Naive B cell (primary cell): ENCODE results near the gene IL17B. TPM values are rescaled to one million over a fixed set of nuclear protein-coding genes. Genes with fewer than 3 reads are reported as not detected.

ENCODE experiments used
- ATAC-seq, 2 donors: fragments of 150-1000 bp; cut with Tn5 transposase; 2 replicates each; pipeline ENCODE4 v1.10.0; 2021; ENCODE audit warnings: low read depth in 2 of 2, mild to moderate bottlenecking in 2 of 2, moderate library complexity in 2 of 2
- DNase-seq: peaks from one replicate; pipeline ENCODE4 v3.0.0; 2022
- H3K27ac Mint-ChIP-seq, 6 donors: one replicate each; pipeline ENCODE4 v1.8.0; 2020 to 2022; ENCODE audit warnings: mild to moderate bottlenecking in 6 of 6, mixed read lengths in 6 of 6, moderate library complexity in 5 of 6, inconsistent platforms in 2 of 6
- H3K27me3 Mint-ChIP-seq, 3 donors: one replicate each; pipeline ENCODE4 v1.8.0; 2021 to 2022; ENCODE audit warnings: mixed read lengths in 3 of 3, mild to moderate bottlenecking in 1 of 3
- H3K36me3 Mint-ChIP-seq, 2 donors: one replicate each; pipeline ENCODE4 v1.8.0; 2020 to 2022; ENCODE audit warnings: mixed read lengths in 2 of 2, inconsistent platforms in 1 of 2, mild to moderate bottlenecking in 1 of 2
- H3K4me1 Mint-ChIP-seq, 3 donors: one replicate each; pipeline ENCODE4 v1.8.0; 2020 to 2022; ENCODE audit warnings: mixed read lengths in 3 of 3, inconsistent platforms in 1 of 3, mild to moderate bottlenecking in 1 of 3, moderate library complexity in 1 of 3
- H3K4me3 Mint-ChIP-seq, 8 donors: one replicate each; pipeline ENCODE4 v1.8.0; 2020 to 2022; ENCODE audit warnings: mild to moderate bottlenecking in 8 of 8, mixed read lengths in 8 of 8, moderate library complexity in 8 of 8, inconsistent platforms in 2 of 8
- H3K9me3 Mint-ChIP-seq, 7 donors: one replicate each; pipeline ENCODE4 v1.8.0; 2020 to 2022; ENCODE audit warnings: mixed read lengths in 7 of 7, mild to moderate bottlenecking in 5 of 7, inconsistent platforms in 2 of 7, moderate library complexity in 1 of 7
- polyA plus RNA-seq, 6 donors: library from polyadenylated mRNA; unstranded; fragments of 300-500 nt; fragmentation: Illumina TruSeq; gene quantifications; one replicate each; pipeline ENCODE4 v1.2.3, GENCODE V29; 2021; ENCODE audit warnings: low read depth in 6 of 6

IL17B gene
- polyA plus RNA-seq, 6 donors from 2014 or later, result not detected

- no peaks in the 10 kb centered on the region for H3K36me3 Mint-ChIP-seq
- peaks cover 0 to 6% (median 0%) of the 10 kb centered on the region in 3 donors for H3K27me3 Mint-ChIP-seq
- H3K27ac Mint-ChIP-seq, result peak overlapping the region in 1 of 6 donors; percentile 91
- H3K9me3 Mint-ChIP-seq, result no peaks in the 10 kb centered on the region
- H3K4me3 Mint-ChIP-seq, result no peak overlapping the region
- peaks cover 0 to 6% (median 3%) of the 10 kb centered on the region in 3 donors for H3K4me1 Mint-ChIP-seq
- ATAC-seq (no peak), DNase-seq (no peak)
Observed at GRCh38 chr5:149374303-149374702, 4.8 kb downstream of the IL17B start.

- no peak overlapping the region for H3K27ac Mint-ChIP-seq
- no peak for ATAC-seq
- H3K9me3 Mint-ChIP-seq, result no peaks in the 10 kb centered on the region
- no peak overlapping the region for H3K4me3 Mint-ChIP-seq
- DNase-seq, result no peak
- H3K36me3 Mint-ChIP-seq, result no peaks in the 10 kb centered on the region
- H3K27me3 Mint-ChIP-seq, result no peaks in the 10 kb centered on the region
- peaks cover 3 to 13% (median 4%) of the 10 kb centered on the region in 3 donors for H3K4me1 Mint-ChIP-seq
Observed at GRCh38 chr5:149372932-149373331, 6.2 kb downstream of the IL17B start.

GRCh38 chr5:149372076-149372795 is 6.9 kb downstream of the IL17B start:
- ATAC-seq, result no peak
- no peak for DNase-seq
- Mint-ChIP-seq H3K4me3 (no peak overlapping the region), H3K4me1 (peaks cover 7 to 20% (median 10%) of the 10 kb centered on the region in 3 donors), H3K36me3 (no peaks in the 10 kb centered on the region), H3K27ac (no peak overlapping the region), H3K27me3 (no peaks in the 10 kb centered on the region), H3K9me3 (no peaks in the 10 kb centered on the region)

- Mint-ChIP-seq H3K27me3 (no peaks in the 10 kb centered on the region), H3K36me3 (no peaks in the 10 kb centered on the region), H3K9me3 (no peaks in the 10 kb centered on the region), H3K4me1 (peaks cover 8 to 21% (median 14%) of the 10 kb centered on the region in 3 donors), H3K4me3 (no peak overlapping the region), H3K27ac (peak overlapping the region in 2 of 6 donors; percentile 24 to 68)
- DNase-seq (peak; percentile 47), ATAC-seq (peak; percentile 72 to 84)
Observed at GRCh38 chr5:149371296-149371962, 7.7 kb downstream of the IL17B start.

- no peaks in the 10 kb centered on the region for H3K9me3 Mint-ChIP-seq
- H3K27me3 Mint-ChIP-seq, result no peaks in the 10 kb centered on the region
- no peak for DNase-seq
- ATAC-seq, result no peak
- peaks cover 8 to 21% (median 14%) of the 10 kb centered on the region in 3 donors for H3K4me1 Mint-ChIP-seq
- peak overlapping the region in 1 of 8 donors; percentile 35 for H3K4me3 Mint-ChIP-seq
- H3K36me3 Mint-ChIP-seq, result no peaks in the 10 kb centered on the region
- no peak overlapping the region for H3K27ac Mint-ChIP-seq
Observed at GRCh38 chr5:149370878-149371277, 8.2 kb downstream of the IL17B start.

- H3K4me1 Mint-ChIP-seq, result peaks cover 8 to 21% (median 14%) of the 10 kb centered on the region in 3 donors
- no peaks in the 10 kb centered on the region for H3K36me3 Mint-ChIP-seq
- no peak overlapping the region for H3K27ac Mint-ChIP-seq
- no peak for DNase-seq
- no peak overlapping the region for H3K4me3 Mint-ChIP-seq
- no peaks in the 10 kb centered on the region for H3K27me3 Mint-ChIP-seq
- ATAC-seq, result no peak
- no peaks in the 10 kb centered on the region for H3K9me3 Mint-ChIP-seq
Observed at GRCh38 chr5:149367972-149368645, 11.0 kb downstream of the IL17B start.

- ATAC-seq (peak; percentile 75 to 78), DNase-seq (peak; percentile 29)
- Mint-ChIP-seq H3K9me3 (no peaks in the 10 kb centered on the region), H3K36me3 (no peaks in the 10 kb centered on the region), H3K4me3 (no peak overlapping the region), H3K27ac (peak overlapping the region in 1 of 6 donors; percentile 11), H3K27me3 (no peaks in the 10 kb centered on the region), H3K4me1 (peaks cover 8 to 21% (median 14%) of the 10 kb centered on the region in 3 donors)
Observed at GRCh38 chr5:149367249-149367971, 11.7 kb downstream of the IL17B start.

- no peaks in the 10 kb centered on the region for H3K27me3 Mint-ChIP-seq
- ATAC-seq, result no peak
- no peak overlapping the region for H3K27ac Mint-ChIP-seq
- H3K4me3 Mint-ChIP-seq, result peak overlapping the region in 1 of 8 donors; percentile 78
- H3K36me3 Mint-ChIP-seq, result no peaks in the 10 kb centered on the region
- peaks cover 5 to 17% (median 14%) of the 10 kb centered on the region in 3 donors for H3K4me1 Mint-ChIP-seq
- DNase-seq, result no peak
- H3K9me3 Mint-ChIP-seq, result no peaks in the 10 kb centered on the region
Observed at GRCh38 chr5:149366169-149366729, 12.8 kb downstream of the IL17B start.

- no peak overlapping the region for H3K4me3 Mint-ChIP-seq
- H3K4me1 Mint-ChIP-seq, result peaks cover 5 to 18% (median 14%) of the 10 kb centered on the region in 3 donors
- ATAC-seq (no peak), DNase-seq (no peak)
- H3K9me3 Mint-ChIP-seq, result no peaks in the 10 kb centered on the region
- H3K27me3 Mint-ChIP-seq, result no peaks in the 10 kb centered on the region
- H3K36me3 Mint-ChIP-seq, result no peaks in the 10 kb centered on the region
- no peak overlapping the region for H3K27ac Mint-ChIP-seq
Observed at GRCh38 chr5:149365418-149365817, 13.7 kb downstream of the IL17B start.

GRCh38 chr5:149364719-149365118 is 14.4 kb downstream of the IL17B start:
- H3K4me1 Mint-ChIP-seq, result peaks cover 5 to 25% (median 14%) of the 10 kb centered on the region in 3 donors
- DNase-seq (no peak), ATAC-seq (no peak)
- no peak overlapping the region for H3K27ac Mint-ChIP-seq
- no peaks in the 10 kb centered on the region for H3K9me3 Mint-ChIP-seq
- H3K36me3 Mint-ChIP-seq, result no peaks in the 10 kb centered on the region
- peak overlapping the region in 2 of 8 donors; percentile 33 to 69 for H3K4me3 Mint-ChIP-seq
- H3K27me3 Mint-ChIP-seq, result no peaks in the 10 kb centered on the region

- Mint-ChIP-seq H3K27me3 (no peaks in the 10 kb centered on the region), H3K9me3 (no peaks in the 10 kb centered on the region), H3K4me3 (no peak overlapping the region), H3K4me1 (peaks cover 9 to 28% (median 16%) of the 10 kb centered on the region in 3 donors), H3K27ac (no peak overlapping the region), H3K36me3 (no peaks in the 10 kb centered on the region)
- DNase-seq (no peak), ATAC-seq (no peak)
Observed at GRCh38 chr5:149363936-149364335, 15.2 kb downstream of the IL17B start.

- Mint-ChIP-seq H3K27ac (peak overlapping the region in 1 of 6 donors; percentile 5), H3K9me3 (no peaks in the 10 kb centered on the region), H3K36me3 (no peaks in the 10 kb centered on the region), H3K4me3 (no peak overlapping the region), H3K27me3 (no peaks in the 10 kb centered on the region), H3K4me1 (peaks cover 14 to 31% (median 21%) of the 10 kb centered on the region in 3 donors)
- DNase-seq (no peak), ATAC-seq (no peak)
Observed at GRCh38 chr5:149363358-149363757, 15.7 kb downstream of the IL17B start.

- DNase-seq (no peak), ATAC-seq (no peak)
- peak overlapping the region in 1 of 6 donors; percentile 40 for H3K27ac Mint-ChIP-seq
- H3K4me1 Mint-ChIP-seq, result peaks cover 16 to 29% (median 20%) of the 10 kb centered on the region in 3 donors
- H3K4me3 Mint-ChIP-seq, result no peak overlapping the region
- H3K36me3 Mint-ChIP-seq, result no peaks in the 10 kb centered on the region
- H3K27me3 Mint-ChIP-seq, result no peaks in the 10 kb centered on the region
- no peaks in the 10 kb centered on the region for H3K9me3 Mint-ChIP-seq
Observed at GRCh38 chr5:149362541-149362940, 16.6 kb downstream of the IL17B start.
